ENCODE results near the gene NEK1. TPM values are rescaled to one million over a fixed set of nuclear protein-coding genes. Genes with fewer than 3 reads are reported as not detected.

NEK1 gene
- total RNA-seq, 1 donor from 2014 or later: 13.0 TPM

- H3K4me2 ChIP-seq (ENCODE audit: low read length): no peak overlapping the region
- H3K36me3 Mint-ChIP-seq (ENCODE audit: low read depth, unreplicated experiment): peaks cover 2% of the 10 kb centered on the region
- DNase-seq (ENCODE audit: low read depth): no peak
These were observed 207.4 kb downstream of the NEK1 start for GRCh38 chr4:169404960-169405359.

GRCh38 chr4:169400832-169401231 is 211.6 kb downstream of the NEK1 start:
- H3K36me3 Mint-ChIP-seq (ENCODE audit: low read depth, unreplicated experiment): no peaks in the 10 kb centered on the region
- Histone ChIP-seq H3K4me2 (ENCODE audit: low read length) (no peak overlapping the region), H3K4me3 (ENCODE audit: insufficient read depth, low read depth, low read length) (no peak overlapping the region), H3K79me2 (ENCODE audit: insufficient read depth, low read length) (no peaks in the 10 kb centered on the region), H3K9ac (ENCODE audit: low read length) (no peak overlapping the region), H3K9me3 (ENCODE audit: insufficient read depth, low read depth, low read length) (no peaks in the 10 kb centered on the region), H4K20me1 (ENCODE audit: insufficient read depth, low read length) (no peaks in the 10 kb centered on the region), H3K4me1 (ENCODE audit: insufficient read depth, low read length) (peaks cover 12% of the 10 kb centered on the region), H2AFZ (ENCODE audit: low read depth, low read length) (no peak overlapping the region), H3K36me3 (ENCODE audit: insufficient read depth, low read length) (peaks cover 4% of the 10 kb centered on the region), H3K27me3 (ENCODE audit: insufficient read depth, low read length) (no peaks in the 10 kb centered on the region), H3K27ac (ENCODE audit: low read depth, low read length) (no peak overlapping the region)
- no peaks in the 10 kb centered on the region for H3K9me3 Mint-ChIP-seq (ENCODE audit: unreplicated experiment)
- H3K27me3 Mint-ChIP-seq (ENCODE audit: low read depth, unreplicated experiment): no peaks in the 10 kb centered on the region
- DNase-seq (ENCODE audit: low read depth) (no peak), FAIRE-seq (no peak)
- peaks cover 8% of the 10 kb centered on the region for H3K4me1 Mint-ChIP-seq (ENCODE audit: low read depth, unreplicated experiment)
- H3K27ac Mint-ChIP-seq (ENCODE audit: unreplicated experiment): no peak overlapping the region
- H3K4me3 Mint-ChIP-seq (ENCODE audit: unreplicated experiment): no peak overlapping the region
- TF ChIP-seq, protein P1, sequence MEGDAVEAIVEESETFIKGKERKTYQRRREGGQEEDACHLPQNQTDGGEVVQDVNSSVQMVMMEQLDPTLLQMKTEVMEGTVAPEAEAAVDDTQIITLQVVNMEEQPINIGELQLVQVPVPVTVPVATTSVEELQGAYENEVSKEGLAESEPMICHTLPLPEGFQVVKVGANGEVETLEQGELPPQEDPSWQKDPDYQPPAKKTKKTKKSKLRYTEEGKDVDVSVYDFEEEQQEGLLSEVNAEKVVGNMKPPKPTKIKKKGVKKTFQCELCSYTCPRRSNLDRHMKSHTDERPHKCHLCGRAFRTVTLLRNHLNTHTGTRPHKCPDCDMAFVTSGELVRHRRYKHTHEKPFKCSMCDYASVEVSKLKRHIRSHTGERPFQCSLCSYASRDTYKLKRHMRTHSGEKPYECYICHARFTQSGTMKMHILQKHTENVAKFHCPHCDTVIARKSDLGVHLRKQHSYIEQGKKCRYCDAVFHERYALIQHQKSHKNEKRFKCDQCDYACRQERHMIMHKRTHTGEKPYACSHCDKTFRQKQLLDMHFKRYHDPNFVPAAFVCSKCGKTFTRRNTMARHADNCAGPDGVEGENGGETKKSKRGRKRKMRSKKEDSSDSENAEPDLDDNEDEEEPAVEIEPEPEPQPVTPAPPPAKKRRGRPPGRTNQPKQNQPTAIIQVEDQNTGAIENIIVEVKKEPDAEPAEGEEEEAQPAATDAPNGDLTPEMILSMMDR (IDR thresholded peaks at IDR 0.05; ENCODE audit: insufficient read depth, low read depth, low read length): no peak
- no peak for TF ChIP-seq EZH2 (IDR thresholded peaks at IDR 0.05; ENCODE audit: insufficient read depth, low read length)

More at GRCh38 chr4:169404960-169405359, 207.4 kb downstream of the NEK1 start:
- no peaks in the 10 kb centered on the region for H3K79me2 ChIP-seq (ENCODE audit: insufficient read depth, low read length)
- no peaks in the 10 kb centered on the region for H3K27me3 ChIP-seq (ENCODE audit: insufficient read depth, low read length)
- H3K4me3 ChIP-seq (ENCODE audit: insufficient read depth, low read depth, low read length): no peak overlapping the region
- Mint-ChIP-seq H3K27ac (ENCODE audit: unreplicated experiment) (no peak overlapping the region), H3K27me3 (ENCODE audit: low read depth, unreplicated experiment) (no peaks in the 10 kb centered on the region), H3K4me3 (ENCODE audit: unreplicated experiment) (no peak overlapping the region), H3K4me1 (ENCODE audit: low read depth, unreplicated experiment) (peaks cover 6% of the 10 kb centered on the region), H3K9me3 (ENCODE audit: unreplicated experiment) (peaks cover 2% of the 10 kb centered on the region)
- H3K27ac ChIP-seq (ENCODE audit: low read depth, low read length): no peak overlapping the region
- no peak overlapping the region for H3K9ac ChIP-seq (ENCODE audit: low read length)
- no peaks in the 10 kb centered on the region for H4K20me1 ChIP-seq (ENCODE audit: insufficient read depth, low read length)
- H3K9me3 ChIP-seq (ENCODE audit: insufficient read depth, low read depth, low read length): no peaks in the 10 kb centered on the region
- H2AFZ ChIP-seq (ENCODE audit: low read depth, low read length): no peak overlapping the region
- FAIRE-seq: no peak
- no peaks in the 10 kb centered on the region for H3K36me3 ChIP-seq (ENCODE audit: insufficient read depth, low read length)
- no peak for TF ChIP-seq EZH2 (IDR thresholded peaks at IDR 0.05; ENCODE audit: insufficient read depth, low read length)
- TF ChIP-seq, protein P1 (IDR thresholded peaks at IDR 0.05; ENCODE audit: insufficient read depth, low read depth, low read length): no peak
- no peaks in the 10 kb centered on the region for H3K4me1 ChIP-seq (ENCODE audit: insufficient read depth, low read length)

GRCh38 chr4:169399976-169400767 is 212.2 kb downstream of the NEK1 start:
- Histone ChIP-seq H3K4me2 (ENCODE audit: low read length) (no peak overlapping the region), H4K20me1 (ENCODE audit: insufficient read depth, low read length) (no peaks in the 10 kb centered on the region), H3K36me3 (ENCODE audit: insufficient read depth, low read length) (peaks cover 4% of the 10 kb centered on the region), H2AFZ (ENCODE audit: low read depth, low read length) (no peak overlapping the region), H3K27me3 (ENCODE audit: insufficient read depth, low read length) (no peaks in the 10 kb centered on the region), H3K9me3 (ENCODE audit: insufficient read depth, low read depth, low read length) (no peaks in the 10 kb centered on the region), H3K9ac (ENCODE audit: low read length) (no peak overlapping the region), H3K79me2 (ENCODE audit: insufficient read depth, low read length) (no peaks in the 10 kb centered on the region), H3K27ac (ENCODE audit: low read depth, low read length) (no peak overlapping the region), H3K4me1 (ENCODE audit: insufficient read depth, low read length) (peaks cover 12% of the 10 kb centered on the region), H3K4me3 (ENCODE audit: insufficient read depth, low read depth, low read length) (no peak overlapping the region)
- FAIRE-seq: no peak
- no peak overlapping the region for H3K27ac Mint-ChIP-seq (ENCODE audit: unreplicated experiment)
- DNase-seq (ENCODE audit: low read depth): no peak
- no peak overlapping the region for H3K4me3 Mint-ChIP-seq (ENCODE audit: unreplicated experiment)
- TF ChIP-seq, protein P1 (IDR thresholded peaks at IDR 0.05; ENCODE audit: insufficient read depth, low read depth, low read length): no peak
- no peak for TF ChIP-seq EZH2 (IDR thresholded peaks at IDR 0.05; ENCODE audit: insufficient read depth, low read length)
- no peaks in the 10 kb centered on the region for H3K36me3 Mint-ChIP-seq (ENCODE audit: low read depth, unreplicated experiment)
- H3K4me1 Mint-ChIP-seq (ENCODE audit: low read depth, unreplicated experiment): peaks cover 8% of the 10 kb centered on the region
- no peaks in the 10 kb centered on the region for H3K27me3 Mint-ChIP-seq (ENCODE audit: low read depth, unreplicated experiment)
- H3K9me3 Mint-ChIP-seq (ENCODE audit: unreplicated experiment): no peaks in the 10 kb centered on the region

Measured in astrocyte (in vitro differentiated cells and primary cell).